GM19099 (cell line): ENCODE results near the gene ARHGEF38.

Experiments
- POLR2A ChIP-seq: IDR thresholded peaks from 3 replicates; pipeline ENCODE4 v1.6.1; 2011; ENCODE audit warnings: low read depth; ENCODE audit not compliant: insufficient read length; ENCODE audit errors: extremely low read depth

Gene ARHGEF38

GRCh38 chr4:105591573-105591972 lies 39.2 kb downstream of the ARHGEF38 start:
- no peak for TF ChIP-seq POLR2A

GRCh38 chr4:105594099-105595010 lies 41.9 kb downstream of the ARHGEF38 start:
- no peak for TF ChIP-seq POLR2A

GRCh38 chr4:105596684-105597083 lies 44.3 kb downstream of the ARHGEF38 start:
- TF ChIP-seq POLR2A = no peak

- no peak for TF ChIP-seq POLR2A
Observed at GRCh38 chr4:105598052-105598451, 45.6 kb downstream of the ARHGEF38 start.

GRCh38 chr4:105598787-105599186 lies 46.4 kb downstream of the ARHGEF38 start:
- no peak for TF ChIP-seq POLR2A

GRCh38 chr4:105599482-105599881 lies 47.1 kb downstream of the ARHGEF38 start:
- TF ChIP-seq POLR2A = no peak

- no peak for TF ChIP-seq POLR2A
Observed at GRCh38 chr4:105599932-105600655, 47.7 kb downstream of the ARHGEF38 start.

GRCh38 chr4:105600951-105601350 lies 48.5 kb downstream of the ARHGEF38 start:
- no peak for TF ChIP-seq POLR2A

- TF ChIP-seq POLR2A = no peak
Observed at GRCh38 chr4:105601406-105601805, 49.0 kb downstream of the ARHGEF38 start.

- no peak for TF ChIP-seq POLR2A
Observed at GRCh38 chr4:105603158-105603557, 50.7 kb downstream of the ARHGEF38 start.

- no peak for TF ChIP-seq POLR2A
Observed at GRCh38 chr4:105605493-105605892, 53.1 kb downstream of the ARHGEF38 start.

GRCh38 chr4:105607876-105608275 lies 55.5 kb downstream of the ARHGEF38 start:
- no peak for TF ChIP-seq POLR2A

- no peak for TF ChIP-seq POLR2A
Observed at GRCh38 chr4:105613306-105613705, 60.9 kb downstream of the ARHGEF38 start.

- no peak for TF ChIP-seq POLR2A
Observed at GRCh38 chr4:105619188-105619931, 66.9 kb downstream of the ARHGEF38 start.

- TF ChIP-seq POLR2A = no peak
Observed at GRCh38 chr4:105620640-105621323, 68.4 kb downstream of the ARHGEF38 start.
